HG03432 (cell line): Measurements from ENCODE around the gene BAG3.
A peak's percentile ranks its signal among the peaks of the same experiment; 100 is the strongest.

Experiments used
- ATAC-seq: cut with Tn5 transposase; IDR thresholded peaks from one replicate; pipeline ENCODE4 v1.9.1; 2021; ENCODE audit warnings: mild to moderate bottlenecking, moderate library complexity; ENCODE audit not compliant: unreplicated experiment

The BAG3 gene

DNA sequence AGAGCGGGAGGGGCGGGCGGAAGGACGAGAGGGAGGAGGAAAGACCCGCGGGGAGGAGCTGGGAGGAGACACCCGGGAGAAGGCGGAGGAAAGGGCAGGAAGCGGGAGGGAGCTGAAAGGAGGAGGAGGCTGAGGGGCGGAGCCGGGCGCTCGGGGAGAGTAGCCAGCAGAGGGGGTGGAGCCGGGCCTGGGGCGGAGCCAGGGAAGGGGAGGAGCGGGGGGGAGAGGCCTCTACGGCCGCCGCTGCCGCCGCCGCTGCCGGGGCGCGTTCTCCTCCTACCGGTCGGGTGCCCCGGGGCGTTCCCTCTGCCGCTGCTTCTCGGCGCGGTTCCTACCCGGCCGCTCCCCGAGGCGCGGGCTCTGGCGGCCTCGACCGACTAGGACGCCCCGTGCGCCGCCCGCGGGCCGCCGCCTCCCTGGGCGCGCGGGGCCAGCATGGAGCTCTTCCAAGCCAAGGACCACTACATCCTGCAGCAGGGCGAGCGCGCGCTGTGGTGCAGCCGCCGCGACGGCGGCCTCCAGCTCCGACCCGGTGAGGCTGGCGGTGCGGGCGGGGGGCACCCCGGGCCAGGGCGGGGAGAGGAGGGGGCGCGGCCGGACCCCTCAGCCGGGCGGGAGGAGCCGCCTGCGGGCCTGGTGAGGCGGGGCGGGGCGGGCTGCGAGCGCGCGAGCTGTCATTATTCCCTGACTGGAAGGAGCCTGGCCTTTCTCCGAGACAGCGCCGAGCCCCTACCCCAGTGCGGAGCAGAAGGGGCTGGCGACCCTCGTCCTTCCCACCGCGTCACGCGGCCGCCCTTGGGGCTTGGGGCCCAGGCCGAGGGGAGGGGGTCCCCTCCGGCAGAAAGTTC lies 74.9 kb downstream of the BAG3 start, which contains the start of gene INPP5F:
TSS of gene INPP5F (plus strand) at position 223 of the 848 bp plus-strand sequence. CDS start at position 436, 213 bp downstream.
- peak; percentile 91 for ATAC-seq

GRCh38 chr10:119726676-119727261 lies 75.6 kb downstream of the BAG3 start:
- no peak for ATAC-seq
